GM12874 (cell line): Measurements from ENCODE around the gene RPH3AL.

Experiments
- CTCF ChIP-seq: IDR thresholded peaks from 2 replicates; pipeline ENCODE4 v1.5.1; 2011; ENCODE audit warnings: low read depth, mild to moderate bottlenecking, control low read depth, low read length, moderate library complexity; ENCODE audit not compliant: insufficient read depth

Gene RPH3AL

GRCh38 chr17:383771-384621, 31.4 kb upstream of the RPH3AL start:
- no peak for TF ChIP-seq CTCF

- TF ChIP-seq CTCF = no peak
These were observed 30.3 kb upstream of the RPH3AL start for GRCh38 chr17:382644-383533.

GRCh38 chr17:381941-382643, 29.5 kb upstream of the RPH3AL start:
- no peak for TF ChIP-seq CTCF

- no peak for TF ChIP-seq CTCF
These were observed 28.9 kb upstream of the RPH3AL start for GRCh38 chr17:381516-381915.

- no peak for TF ChIP-seq CTCF
These were observed 27.2 kb upstream of the RPH3AL start for GRCh38 chr17:379531-380465.

- TF ChIP-seq CTCF = no peak
These were observed 25.5 kb upstream of the RPH3AL start for GRCh38 chr17:378068-378467.
